B cell (primary cell): ENCODE results near the gene GRIP1. TPM values are rescaled to one million over a fixed set of nuclear protein-coding genes. Genes with fewer than 3 reads are reported as not detected.

Experiments
- ATAC-seq: fragments of 200-7000 bp; cut with Tn5 transposase; one replicate; pipeline ENCODE4 v1.10.0; 2021; ENCODE audit warnings: low read depth, mild to moderate bottlenecking, moderate number of reproducible peaks, moderate library complexity
- CTCF ChIA-PET: fragments of 350-600 bp; sonication (Branson Sonifier 250); formaldehyde crosslinking; loops from one replicate; lab custom pipeline; 2021; ENCODE audit warnings: antibody characterized with exemption, inconsistent platforms; lab: Charles Lee
- POLR2A ChIA-PET: fragments of 350-600 bp; sonication (Branson Sonifier 250); formaldehyde crosslinking; loops from one replicate; lab custom pipeline; 2021; ENCODE audit warnings: antibody characterized with exemption; lab: Charles Lee
- DNase-seq: peaks from one replicate; pipeline ENCODE4 v3.0.0; 2013
- H2AFZ ChIP-seq: 2 replicates; pipeline ENCODE4 v1.6.1; 2012; ENCODE audit warnings: mild to moderate bottlenecking, low read depth, low read length; ENCODE audit not compliant: insufficient read depth, poor library complexity, severe bottlenecking
- H3K27ac ChIP-seq, 2 donors: 1 replicate in 1 of 2; 2 replicates in 1 of 2; pipeline ENCODE4 v1.5.1; 2012 to 2013; ENCODE audit warnings: low read length in 2 of 2, mild to moderate bottlenecking in 2 of 2, moderate library complexity in 1 of 2
- H3K27me3 ChIP-seq, 4 experiments: fragments of 200-600 bp in 1 of 4; sonication (generic) in 1 of 4; replicated peaks in 1 of 4; 1 replicate in 2 of 4; 2 replicates in 2 of 4; pipeline versions ENCODE4 v1.6.1 to v1.7.0; 2013 to 2016; ENCODE audit warnings: low read length in 3 of 4, mild to moderate bottlenecking in 2 of 4, mixed read lengths in 1 of 4, moderate library complexity in 1 of 4; ENCODE audit not compliant: insufficient read depth in 4 of 4, control insufficient read depth in 3 of 4; ENCODE audit errors: control extremely low read depth in 1 of 4
- H3K36me3 ChIP-seq, 2 experiments: replicated peaks in 1 of 2; 1 replicate in 1 of 2; 2 replicates in 1 of 2; pipeline versions ENCODE4 v1.6.1 to v1.7.1; 2013; ENCODE audit warnings: low read length in 1 of 2; ENCODE audit not compliant: insufficient read depth in 2 of 2, control insufficient read depth in 1 of 2; ENCODE audit errors: control extremely low read depth in 1 of 2, extremely low read depth in 1 of 2
- H3K4me1 ChIP-seq, 2 donors: fragments of 200-600 bp in 1 of 2; sonication (generic) in 1 of 2; 1 replicate in 1 of 2; 2 replicates in 1 of 2; pipeline versions ENCODE4 v1.5.1 to v1.6.1; 2013 to 2017; ENCODE audit warnings: low read length in 2 of 2; ENCODE audit not compliant: control insufficient read depth in 2 of 2, insufficient read depth in 2 of 2
- H3K4me2 ChIP-seq: replicated peaks from 2 replicates; pipeline ENCODE3; 2012; ENCODE audit warnings: mild to moderate bottlenecking, low read depth, low read length; ENCODE audit not compliant: poor library complexity, severe bottlenecking
- H3K4me3 ChIP-seq, 5 experiments: fragments of 200-600 bp in 1 of 5; sonication (generic) in 1 of 5; 1 replicate in 3 of 5; 2 replicates in 2 of 5; pipeline versions ENCODE4 v1.5.1 to v1.7.0; 2011 to 2016; ENCODE audit warnings: low read length in 4 of 5, mild to moderate bottlenecking in 4 of 5, low read depth in 2 of 5, control low read depth in 1 of 5, moderate library complexity in 1 of 5; ENCODE audit not compliant: insufficient read depth in 1 of 5; ENCODE audit errors: control extremely low read depth in 1 of 5, extremely low read depth in 1 of 5
- H3K79me2 ChIP-seq: fragments of 200-600 bp; sonication (generic); one replicate; pipeline ENCODE4 v1.6.0; 2016; ENCODE audit warnings: low read length; ENCODE audit not compliant: control insufficient read depth, insufficient read depth
- H3K9ac ChIP-seq: fragments of 200-600 bp; sonication (generic); 2 replicates; pipeline ENCODE4 v1.6.1; 2017; ENCODE audit warnings: mild to moderate bottlenecking, low read length, moderate library complexity
- H3K9me3 ChIP-seq, 3 donors: one replicate each; pipeline versions ENCODE4 v1.6.1 to v1.7.1; 2013; ENCODE audit warnings: low read length in 2 of 3; ENCODE audit not compliant: control insufficient read depth in 2 of 3, insufficient read depth in 1 of 3; ENCODE audit errors: control extremely low read depth in 1 of 3
- H4K20me1 ChIP-seq: 2 replicates; pipeline ENCODE4 v1.6.0; 2012; ENCODE audit warnings: mild to moderate bottlenecking, low read length; ENCODE audit not compliant: insufficient read depth, control insufficient read depth, poor library complexity, severe bottlenecking
- H3K27ac Mint-ChIP-seq: one replicate; pipeline ENCODE4 v1.8.0; 2021; ENCODE audit warnings: mixed read lengths
- H3K27me3 Mint-ChIP-seq: one replicate; pipeline ENCODE4 v1.8.0; 2021; ENCODE audit warnings: mixed read lengths
- H3K4me1 Mint-ChIP-seq: one replicate; pipeline ENCODE4 v1.8.0; 2021; ENCODE audit warnings: mixed read lengths
- H3K4me3 Mint-ChIP-seq: one replicate; pipeline ENCODE4 v1.8.0; 2021; ENCODE audit warnings: mixed read lengths
- H3K9me3 Mint-ChIP-seq: one replicate; pipeline ENCODE4 v1.8.0; 2022; ENCODE audit warnings: mixed read lengths; ENCODE audit not compliant: insufficient read depth
- CTCF ChIP-seq: fragments of 200-600 bp; IDR thresholded peaks from one replicate; pipeline ENCODE4 v1.8.0; 2022; ENCODE audit warnings: antibody characterized with exemption, mild to moderate bottlenecking
- EZH2 ChIP-seq: IDR thresholded peaks from 2 replicates; pipeline ENCODE4 v1.6.1; 2012; ENCODE audit warnings: borderline replicate concordance, low read depth, mild to moderate bottlenecking, moderate library complexity, low read length; ENCODE audit not compliant: insufficient read depth, poor library complexity, severe bottlenecking
- WGBS: methylation state at CpG from one replicate; pipeline ENCODE4 v1.1.5; 2013; ENCODE audit warnings: missing lambda C conversion rate; ENCODE audit not compliant: insufficient coverage; 5-methylcytosine and 5-hydroxymethylcytosine counted together
- intact Hi-C: fragments of 100-400 bp; cut with micrococcal nuclease; formaldehyde crosslinking; loops from one replicate; pipeline ENCODE4 v1.10.0; 2022
- polyA plus RNA-seq: library from polyadenylated mRNA; depleted of rRNA; stranded (reverse); fragments of >200 nt; gene quantifications from 2 replicates; pipeline ENCODE4 v1.2.3, GENCODE V29; 2012
- total RNA-seq, 2 donors: library from RNA; stranded (reverse); fragments of 120-200 nt in 1 of 2; gene quantifications; 1 replicate in 1 of 2; 2 replicates in 1 of 2; pipeline versions ENCODE4 v1.2.3 to v1.2.4, GENCODE V29; 2013 to 2022

GRIP1 gene
- total and polyA plus RNA-seq, 2 donors (not counting 1 experiment from before 2014, with no cell fraction given): 0.22 TPM; not detected in 1

- Histone ChIP-seq H3K36me3 (no peaks in the 10 kb centered on the region), H3K9ac (peak overlapping the region; percentile 19), H3K79me2 (no peaks in the 10 kb centered on the region), H3K9me3 (no peaks in the 10 kb centered on the region), H3K4me2 (peak overlapping the region; percentile 59), H3K4me1 (peaks cover 30 to 37% of the 10 kb centered on the region in 2 donors), H3K4me3 (peak overlapping the region in 1 of 5 experiments; percentile 14), H3K27me3 (no peaks in the 10 kb centered on the region), H3K27ac (peak overlapping the region; percentile 67 to 68), H4K20me1 (no peaks in the 10 kb centered on the region), H2AFZ (no peak overlapping the region)
- WGBS: no CpG with 5 or more reads among the region's 2 CpGs
- DNase-seq: peak; percentile 35
- Mint-ChIP-seq H3K9me3 (no peaks in the 10 kb centered on the region), H3K4me1 (peaks cover 37% of the 10 kb centered on the region), H3K27ac (peak overlapping the region; percentile 7), H3K4me3 (peak overlapping the region; percentile 17), H3K27me3 (no peaks in the 10 kb centered on the region)
- TF ChIP-seq CTCF: no peak
- TF ChIP-seq EZH2: no peak
- ATAC-seq: no peak
- ChIA-PET POLR2A (interaction anchor here (0.7 kb wide), 1 partner anchor 358 kb away, joined by 6 read pairs; no protein-coding TSS in a partner anchor), CTCF (interaction anchor here (1.0 kb wide), 1 partner anchor 492 kb away, joined by 4 read pairs; the partner anchor contains the start of gene TMBIM4)
- intact Hi-C loops: loop anchor here (5.0 kb wide), 1 partner anchor 39 kb away; no protein-coding TSS in a partner anchor
These were observed 17.5 kb downstream of the GRIP1 start for GRCh38 chr12:66661357-66661756.

GRCh38 chr12:66653796-66654195 lies 25.1 kb downstream of the GRIP1 start:
- Histone ChIP-seq H4K20me1 (no peaks in the 10 kb centered on the region), H3K27ac (no peak overlapping the region), H2AFZ (no peak overlapping the region), H3K36me3 (no peaks in the 10 kb centered on the region), H3K9ac (no peak overlapping the region), H3K9me3 (no peaks in the 10 kb centered on the region), H3K27me3 (no peaks in the 10 kb centered on the region), H3K79me2 (no peaks in the 10 kb centered on the region), H3K4me1 (no peaks in the 10 kb centered on the region), H3K4me3 (no peak overlapping the region), H3K4me2 (no peak overlapping the region)
- Mint-ChIP-seq H3K4me3 (no peak overlapping the region), H3K27me3 (no peaks in the 10 kb centered on the region), H3K4me1 (no peaks in the 10 kb centered on the region), H3K27ac (no peak overlapping the region), H3K9me3 (no peaks in the 10 kb centered on the region)
- WGBS: no CpG with 5 or more reads among the region's 1 CpG
- TF ChIP-seq CTCF: no peak
- ATAC-seq (no peak), DNase-seq (no peak)
- intact Hi-C loops: no loop called here
- ChIA-PET CTCF (no interaction called here), POLR2A (no interaction called here)
